Glutamatergic neuron (in vitro differentiated cells): ENCODE measurements around the gene EPHA5. TPM values are rescaled to one million over a fixed set of nuclear protein-coding genes. Genes with fewer than 3 reads are reported as not detected.
A peak's percentile ranks its signal among the peaks of the same experiment; 100 is the strongest.

Experiments used
- DNase-seq: peaks from one replicate; pipeline ENCODE4 v3.0.0; 2022
- H3K27ac Mint-ChIP-seq: one replicate; pipeline ENCODE4 v1.8.0; 2020; ENCODE audit warnings: mild to moderate bottlenecking, mixed read lengths, inconsistent platforms; ENCODE audit not compliant: unreplicated experiment
- H3K27me3 Mint-ChIP-seq: one replicate; pipeline ENCODE4 v1.8.0; 2020; ENCODE audit warnings: mild to moderate bottlenecking, moderate library complexity, mixed read lengths, inconsistent platforms; ENCODE audit not compliant: unreplicated experiment
- H3K36me3 Mint-ChIP-seq: one replicate; pipeline ENCODE4 v1.8.0; 2020; ENCODE audit warnings: mild to moderate bottlenecking, mixed read lengths, inconsistent platforms; ENCODE audit not compliant: unreplicated experiment
- H3K4me1 Mint-ChIP-seq: one replicate; pipeline ENCODE4 v1.8.0; 2020; ENCODE audit warnings: mild to moderate bottlenecking, low read depth, mixed read lengths, inconsistent platforms; ENCODE audit not compliant: unreplicated experiment
- H3K4me3 Mint-ChIP-seq: one replicate; pipeline ENCODE4 v1.8.0; 2020; ENCODE audit warnings: mild to moderate bottlenecking, mixed read lengths, inconsistent platforms; ENCODE audit not compliant: unreplicated experiment
- H3K9me3 Mint-ChIP-seq: one replicate; pipeline ENCODE4 v1.8.0; 2020; ENCODE audit warnings: mild to moderate bottlenecking, moderate library complexity, mixed read lengths, inconsistent platforms; ENCODE audit not compliant: unreplicated experiment
- total RNA-seq: library from RNA; stranded (reverse); fragmentation: NEBNext Ultra II Directional; extraction: Animal tissue kit (Norgen Biotek cat#: 25700); gene quantifications from one replicate; pipeline ENCODE4 v1.2.1, GENCODE V29; 2021; ENCODE audit not compliant: unreplicated experiment
- TF ChIP-seq, protein P1 (sequence below): fragments of 200-600 bp; sonication (generic); IDR thresholded peaks from one replicate; pipeline ENCODE4 v1.5.0; 2021; ENCODE audit not compliant: partially characterized antibody, unreplicated experiment

The EPHA5 gene
- total RNA-seq, 1 donor from 2014 or later, result 108 TPM

DNA sequence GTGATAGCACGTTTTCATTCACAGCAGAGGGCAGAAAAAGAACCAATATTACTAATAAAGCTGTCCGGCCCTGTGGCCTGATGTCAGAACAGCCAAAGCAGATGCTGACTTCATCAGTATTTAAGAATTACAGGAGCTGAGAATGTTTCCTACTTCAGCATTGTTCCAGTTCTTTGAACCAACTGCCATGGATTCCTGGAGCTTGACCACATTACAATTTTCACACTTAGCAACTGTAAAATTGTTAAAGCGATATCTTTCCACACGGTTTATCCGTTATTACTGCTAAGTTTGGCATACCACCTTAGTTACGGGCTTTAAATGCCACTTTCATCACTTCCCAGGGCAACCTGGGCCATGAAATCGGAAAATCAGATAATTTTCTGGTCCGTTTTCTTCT, 118.2 kb downstream of the EPHA5 start:
- peaks cover 2% of the 10 kb centered on the region for H3K27me3 Mint-ChIP-seq
- no peak for DNase-seq
- H3K36me3 Mint-ChIP-seq, result no peaks in the 10 kb centered on the region
- TF ChIP-seq, protein P1, sequence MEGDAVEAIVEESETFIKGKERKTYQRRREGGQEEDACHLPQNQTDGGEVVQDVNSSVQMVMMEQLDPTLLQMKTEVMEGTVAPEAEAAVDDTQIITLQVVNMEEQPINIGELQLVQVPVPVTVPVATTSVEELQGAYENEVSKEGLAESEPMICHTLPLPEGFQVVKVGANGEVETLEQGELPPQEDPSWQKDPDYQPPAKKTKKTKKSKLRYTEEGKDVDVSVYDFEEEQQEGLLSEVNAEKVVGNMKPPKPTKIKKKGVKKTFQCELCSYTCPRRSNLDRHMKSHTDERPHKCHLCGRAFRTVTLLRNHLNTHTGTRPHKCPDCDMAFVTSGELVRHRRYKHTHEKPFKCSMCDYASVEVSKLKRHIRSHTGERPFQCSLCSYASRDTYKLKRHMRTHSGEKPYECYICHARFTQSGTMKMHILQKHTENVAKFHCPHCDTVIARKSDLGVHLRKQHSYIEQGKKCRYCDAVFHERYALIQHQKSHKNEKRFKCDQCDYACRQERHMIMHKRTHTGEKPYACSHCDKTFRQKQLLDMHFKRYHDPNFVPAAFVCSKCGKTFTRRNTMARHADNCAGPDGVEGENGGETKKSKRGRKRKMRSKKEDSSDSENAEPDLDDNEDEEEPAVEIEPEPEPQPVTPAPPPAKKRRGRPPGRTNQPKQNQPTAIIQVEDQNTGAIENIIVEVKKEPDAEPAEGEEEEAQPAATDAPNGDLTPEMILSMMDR, result no peak
- no peaks in the 10 kb centered on the region for H3K9me3 Mint-ChIP-seq
- peak overlapping the region; percentile 50 for H3K27ac Mint-ChIP-seq
- H3K4me3 Mint-ChIP-seq, result no peak overlapping the region
- H3K4me1 Mint-ChIP-seq, result peaks cover 11% of the 10 kb centered on the region

DNA sequence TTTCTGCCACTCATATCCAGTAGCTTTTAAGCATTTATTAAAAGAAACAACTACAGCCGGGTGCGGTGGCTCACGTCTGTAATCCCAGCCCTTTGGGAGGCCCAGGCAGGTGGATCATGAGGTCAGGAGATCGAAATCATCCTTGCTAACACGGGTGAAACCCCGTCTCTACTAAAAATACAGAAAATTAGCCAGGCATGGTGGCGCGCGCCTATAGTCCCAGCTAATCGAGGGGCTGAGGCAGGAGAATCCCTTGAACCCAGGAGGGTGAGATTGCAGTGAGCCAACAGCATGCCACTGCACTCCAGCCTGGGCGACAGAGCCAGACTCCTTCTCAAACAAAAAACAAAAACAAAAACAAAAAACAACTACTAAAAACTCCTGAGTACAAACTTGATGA, 119.8 kb downstream of the EPHA5 start:
- DNase-seq, result no peak
- Mint-ChIP-seq H3K9me3 (no peaks in the 10 kb centered on the region), H3K4me1 (peaks cover 13% of the 10 kb centered on the region), H3K4me3 (no peak overlapping the region), H3K36me3 (no peaks in the 10 kb centered on the region), H3K27me3 (peaks cover 2% of the 10 kb centered on the region), H3K27ac (no peak overlapping the region)
- TF ChIP-seq, protein P1, result no peak

- TF ChIP-seq, protein P1, result no peak
- Mint-ChIP-seq H3K36me3 (peaks cover 1% of the 10 kb centered on the region), H3K9me3 (peaks cover 1% of the 10 kb centered on the region), H3K27me3 (peaks cover 2% of the 10 kb centered on the region), H3K4me3 (peak overlapping the region; percentile 5), H3K4me1 (peaks cover 11% of the 10 kb centered on the region), H3K27ac (peak overlapping the region; percentile 83)
- DNase-seq, result no peak
Observed at GRCh38 chr4:65546882-65547416, 123.3 kb downstream of the EPHA5 start.

- Mint-ChIP-seq H3K9me3 (peaks cover 4% of the 10 kb centered on the region), H3K27ac (no peak overlapping the region), H3K4me1 (peaks cover 5% of the 10 kb centered on the region), H3K27me3 (no peaks in the 10 kb centered on the region), H3K36me3 (peaks cover 3% of the 10 kb centered on the region), H3K4me3 (no peak overlapping the region)
- TF ChIP-seq, protein P1, result no peak
- no peak for DNase-seq
Observed at GRCh38 chr4:65538571-65538970, 131.7 kb downstream of the EPHA5 start.

- Mint-ChIP-seq H3K4me1 (no peaks in the 10 kb centered on the region), H3K27ac (no peak overlapping the region), H3K27me3 (no peaks in the 10 kb centered on the region)
Observed at GRCh38 chr4:65535113-65535512, 135.2 kb downstream of the EPHA5 start.

More at GRCh38 chr4:65535113-65535512, 135.2 kb downstream of the EPHA5 start:
- Mint-ChIP-seq H3K36me3 (no peaks in the 10 kb centered on the region), H3K9me3 (no peaks in the 10 kb centered on the region), H3K4me3 (no peak overlapping the region)
- TF ChIP-seq, protein P1, result no peak
- DNase-seq, result no peak
